CD4-positive, alpha-beta T cell treated with Interleukin-6 at 100 ng/mL for 8 hours (primary cell): ENCODE results near the gene CPLX3.

Source experiments
- DNase-seq: peaks from one replicate; pipeline ENCODE4 v3.0.0-alpha.2; 2020; ENCODE audit warnings: mixed read lengths, low spot score

CPLX3 gene

DNA sequence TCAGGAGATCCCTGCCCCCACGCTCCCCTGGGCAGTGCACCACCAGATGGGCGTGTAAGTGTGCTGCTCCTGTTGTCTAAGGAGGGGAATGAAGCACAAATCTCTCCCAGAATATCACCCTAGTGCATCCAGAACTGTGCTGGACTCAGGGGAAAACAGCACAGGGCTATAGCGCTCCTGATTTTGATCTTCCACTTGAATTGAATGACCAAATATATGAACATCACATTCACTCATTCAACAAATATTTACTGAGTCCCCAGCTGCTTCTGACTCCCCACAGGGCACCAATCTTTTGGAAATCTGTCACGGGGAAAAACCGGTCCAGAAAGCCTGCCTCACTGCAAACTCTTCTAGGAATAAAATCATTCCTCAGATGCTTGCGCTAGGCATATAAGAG, 2.4 kb downstream of the CPLX3 start:
- no peak for DNase-seq

GRCh38 chr15:74829486-74829885, 3.1 kb downstream of the CPLX3 start:
- no peak for DNase-seq

- no peak for DNase-seq
Observed at GRCh38 chr15:74829991-74830390, 3.6 kb downstream of the CPLX3 start.

DNA sequence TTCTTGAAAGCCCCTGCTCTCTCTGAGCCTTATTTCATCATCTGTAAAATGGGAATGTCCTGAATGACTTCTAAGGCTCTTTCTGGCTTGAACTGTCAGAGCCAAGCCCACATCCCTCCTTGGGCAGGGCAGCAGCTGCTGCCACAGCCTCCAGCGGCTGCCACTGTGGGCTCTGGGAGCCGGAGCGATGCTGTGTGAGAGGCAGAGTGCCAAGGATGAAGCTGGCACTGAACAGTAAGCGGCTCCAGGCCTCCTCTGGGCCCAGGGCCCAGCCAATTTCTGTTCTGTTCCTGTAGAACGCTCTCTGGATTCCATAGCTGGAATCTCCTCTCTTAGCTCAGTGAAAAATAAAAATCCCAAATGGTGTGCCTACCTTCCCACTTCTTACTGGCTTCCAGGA, 4.4 kb downstream of the CPLX3 start:
- no peak for DNase-seq

DNA sequence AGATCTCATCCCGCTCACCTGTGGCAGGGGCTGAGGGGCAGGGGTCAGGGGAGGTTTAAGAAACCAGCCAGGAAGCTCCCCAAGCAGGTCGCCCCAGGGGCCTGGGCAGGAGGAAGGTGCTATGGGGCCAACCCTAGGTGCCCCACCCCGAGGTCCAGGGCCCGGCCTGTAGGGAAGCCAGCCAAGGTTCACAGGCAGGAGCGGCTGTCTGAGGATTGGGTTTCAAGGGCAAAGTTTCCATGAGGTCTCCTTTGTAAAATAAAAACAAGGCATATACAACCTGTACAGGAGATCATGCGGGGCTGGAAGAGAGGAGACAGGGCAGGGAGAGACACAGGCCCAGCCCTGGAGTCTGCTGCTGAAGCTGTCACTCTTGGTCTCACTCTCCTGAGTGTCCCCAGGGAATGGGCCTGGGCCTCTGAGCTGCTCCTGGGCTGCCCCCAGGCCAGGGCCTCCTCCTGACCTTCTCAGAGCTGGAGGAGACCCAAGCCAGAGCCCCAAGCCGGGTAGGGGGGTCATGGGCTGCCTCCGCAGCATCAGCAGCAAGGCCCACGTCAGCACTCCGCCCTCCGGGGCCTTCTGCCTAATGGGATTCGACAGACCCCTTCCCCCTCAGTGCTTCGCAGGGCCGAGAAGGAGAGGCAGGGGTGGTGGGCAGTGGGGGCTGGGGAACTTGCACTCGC, 5.5 kb downstream of the CPLX3 start:
- no peak for DNase-seq

GRCh38 chr15:74832826-74833225, 6.4 kb downstream of the CPLX3 start:
- DNase-seq = no peak

DNA sequence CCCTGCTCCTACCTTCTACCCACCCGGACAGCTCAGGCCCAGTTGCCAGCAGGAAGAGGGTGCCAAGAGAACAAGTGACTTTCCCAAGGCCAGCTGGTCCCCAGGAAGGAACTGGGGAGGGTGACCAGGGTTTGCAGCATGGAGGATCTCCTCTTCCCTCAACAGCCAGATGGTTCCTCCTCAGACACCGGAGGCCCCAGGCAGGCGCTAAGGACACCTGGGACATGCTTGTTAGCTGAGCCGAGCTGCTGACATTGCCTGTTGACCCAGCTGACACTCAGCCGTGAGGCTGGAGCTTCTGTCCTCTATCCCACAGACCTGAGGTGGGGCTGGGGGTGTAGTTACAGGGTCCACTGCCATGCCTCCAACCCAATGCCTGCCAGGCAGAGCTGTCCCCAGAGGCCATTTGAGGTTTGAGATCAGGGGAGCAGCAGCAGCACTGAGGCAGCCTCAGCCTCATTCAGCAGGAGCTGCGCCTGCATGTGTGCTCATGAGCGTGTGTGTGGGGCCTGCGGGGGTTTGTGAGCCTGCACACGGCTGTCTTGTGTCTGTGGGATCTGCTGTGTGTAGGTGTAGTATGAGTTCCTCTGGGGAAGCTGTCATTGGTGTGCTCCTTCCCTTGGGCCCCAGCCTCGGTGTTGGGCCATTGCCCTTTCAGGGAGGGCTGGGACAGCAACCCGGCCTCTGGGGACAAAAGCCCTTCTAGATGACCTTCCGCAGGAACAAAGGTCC, 7.1 kb downstream of the CPLX3 start:
- no peak for DNase-seq

DNA sequence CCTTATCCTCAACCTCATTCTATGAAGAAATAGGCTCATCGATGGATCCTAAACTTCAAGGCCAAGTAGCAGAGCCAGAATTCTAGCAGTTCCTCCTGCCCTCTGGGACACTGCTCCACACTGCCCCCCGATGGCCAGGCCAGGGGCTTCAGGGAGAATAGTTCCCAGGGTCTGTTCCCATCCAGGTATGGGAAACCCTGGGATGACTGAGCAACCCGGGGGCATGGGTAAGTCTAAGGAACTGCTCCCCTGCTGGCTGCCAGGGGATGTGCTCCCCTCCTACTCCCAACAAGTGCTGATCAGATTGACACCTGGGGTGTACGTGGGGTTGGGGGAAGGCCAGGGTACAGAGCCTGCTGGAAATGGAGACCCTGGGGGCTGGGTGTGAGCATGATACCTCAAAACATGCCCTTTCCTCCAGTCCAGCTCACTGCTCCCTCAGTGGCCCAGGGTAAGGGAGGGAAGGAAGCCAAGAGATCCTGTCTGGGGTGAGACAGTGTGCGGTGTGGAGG, 8.9 kb downstream of the CPLX3 start:
- peak; percentile 25 for DNase-seq

DNA sequence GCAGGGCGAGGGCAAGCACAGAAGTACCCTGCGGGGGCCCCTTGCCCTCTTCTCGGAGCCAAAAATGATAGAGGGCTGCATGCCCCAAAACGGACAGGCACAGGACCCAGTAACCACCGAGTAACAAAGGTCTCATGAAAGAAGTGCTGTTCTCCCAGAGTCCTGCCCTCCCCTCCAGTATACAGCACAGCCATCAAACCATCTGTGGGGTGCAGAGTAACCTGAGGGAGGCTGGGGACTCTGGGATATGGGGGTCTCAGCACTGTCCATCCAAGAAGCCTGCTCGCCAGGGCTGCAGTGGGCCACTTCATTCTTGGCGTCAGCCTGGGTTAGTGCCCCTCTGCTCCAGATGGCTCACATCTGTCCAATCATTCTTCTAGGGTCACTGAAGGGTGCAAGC, 10.4 kb downstream of the CPLX3 start:
- DNase-seq = no peak

- DNase-seq = no peak
Observed at GRCh38 chr15:74837482-74838136, 11.2 kb downstream of the CPLX3 start.

DNA sequence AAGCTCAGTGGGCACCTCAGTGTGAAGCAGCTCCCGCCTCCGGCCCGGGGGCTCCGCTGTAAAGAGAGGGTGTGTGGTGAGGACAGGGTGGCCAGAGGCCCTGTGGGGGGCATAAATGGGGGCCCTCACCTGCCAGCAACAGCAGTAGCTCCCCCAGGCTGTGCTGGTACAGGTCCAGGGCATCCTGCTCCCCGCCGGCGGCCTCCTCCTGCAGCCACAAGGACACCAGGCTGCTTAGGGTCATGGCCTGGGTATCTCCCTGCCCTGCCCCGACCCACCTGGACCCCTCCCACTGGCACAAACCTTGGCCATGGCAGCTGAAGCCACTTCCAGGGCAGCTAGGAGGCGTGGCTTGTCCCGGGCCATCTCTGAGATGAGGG, 11.7 kb downstream of the CPLX3 start:
- DNase-seq = no peak

- DNase-seq = no peak
Observed at GRCh38 chr15:74838746-74839525, 12.5 kb downstream of the CPLX3 start.

DNA sequence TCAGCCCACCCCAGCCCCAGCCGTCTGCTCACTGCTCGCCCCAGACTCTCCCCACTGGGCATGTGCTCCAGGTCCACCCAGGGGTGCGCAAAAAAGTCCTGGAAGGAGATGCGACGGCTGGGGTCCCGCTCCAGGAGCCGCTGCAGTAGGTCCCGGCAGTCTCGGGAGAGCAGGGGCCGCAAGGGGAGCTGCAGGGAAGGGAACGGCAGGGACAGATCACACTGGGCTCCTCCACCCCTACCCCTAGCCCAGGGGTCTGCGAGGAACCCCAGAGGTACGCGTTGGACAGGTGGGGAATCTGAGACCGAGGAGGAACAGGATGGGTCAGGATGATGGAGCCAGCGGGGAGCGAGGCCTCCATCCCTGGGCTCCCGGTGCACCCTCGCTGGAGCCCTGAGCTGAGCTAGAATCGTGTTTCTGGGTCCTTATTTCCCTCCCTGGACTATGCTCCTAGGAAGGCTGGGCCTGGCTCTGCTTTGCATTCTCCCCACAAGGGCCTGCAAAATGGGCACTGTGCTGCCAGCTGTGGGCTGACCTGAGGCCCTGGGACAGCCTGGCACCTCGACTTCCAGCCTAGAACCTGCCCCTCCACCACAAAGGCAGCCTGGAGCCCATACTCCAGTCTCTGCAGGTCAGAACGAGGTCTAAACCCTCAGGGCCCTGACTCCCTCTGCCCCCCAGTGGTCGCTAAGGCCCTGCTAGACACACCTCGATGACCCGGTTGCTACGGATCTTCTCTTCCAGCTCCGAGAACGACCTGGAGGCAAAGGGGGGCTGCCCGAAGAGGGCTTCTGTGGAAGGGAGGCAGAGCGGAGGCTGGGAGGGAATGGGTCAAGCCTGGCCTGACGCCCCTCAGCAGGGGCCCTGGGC, 13.3 kb downstream of the CPLX3 start:
- no peak for DNase-seq

DNA sequence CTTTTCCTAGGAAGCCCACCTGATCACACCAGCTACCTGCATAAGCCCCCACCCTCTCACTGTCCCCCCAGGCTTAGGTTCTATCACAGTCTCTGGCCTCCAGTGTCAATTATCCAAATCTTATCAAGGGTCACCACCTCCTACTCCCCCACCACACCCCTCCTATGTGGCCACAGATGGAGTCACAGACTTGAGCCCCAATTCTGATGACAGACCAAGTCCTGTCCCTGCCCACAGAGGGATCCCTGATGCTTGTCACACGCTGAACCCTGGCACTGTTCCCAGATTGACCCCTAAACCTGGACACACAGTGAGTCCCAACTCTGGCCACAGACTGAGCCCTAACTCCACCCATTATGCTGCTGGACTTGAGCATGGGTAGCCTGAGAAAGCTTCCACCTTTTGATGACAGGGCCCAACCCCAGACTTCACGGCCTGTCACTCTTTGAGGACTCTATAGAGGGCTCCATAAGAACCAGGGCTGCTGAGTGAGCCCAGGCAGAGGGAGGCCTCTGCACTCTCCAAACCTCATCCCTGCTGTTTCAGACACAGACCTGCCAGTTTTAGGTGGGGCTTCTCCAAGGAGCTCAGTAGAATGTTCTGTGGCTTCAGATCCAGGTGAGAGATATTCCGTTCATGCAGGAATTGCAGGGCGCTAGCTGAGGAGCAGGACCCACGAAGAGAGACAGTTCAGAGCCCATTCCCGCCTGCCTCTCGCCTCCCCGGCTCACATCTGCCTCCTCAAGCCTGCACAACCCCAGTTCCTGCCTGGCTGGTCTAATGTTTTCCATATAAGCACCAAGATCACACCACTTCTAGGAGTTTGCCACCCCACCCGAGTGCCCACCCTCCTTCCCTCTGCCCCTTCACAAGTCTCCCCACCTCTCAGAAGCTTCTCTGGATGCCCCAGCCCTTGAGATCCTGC, 14.7 kb downstream of the CPLX3 start:
- DNase-seq = no peak

DNA sequence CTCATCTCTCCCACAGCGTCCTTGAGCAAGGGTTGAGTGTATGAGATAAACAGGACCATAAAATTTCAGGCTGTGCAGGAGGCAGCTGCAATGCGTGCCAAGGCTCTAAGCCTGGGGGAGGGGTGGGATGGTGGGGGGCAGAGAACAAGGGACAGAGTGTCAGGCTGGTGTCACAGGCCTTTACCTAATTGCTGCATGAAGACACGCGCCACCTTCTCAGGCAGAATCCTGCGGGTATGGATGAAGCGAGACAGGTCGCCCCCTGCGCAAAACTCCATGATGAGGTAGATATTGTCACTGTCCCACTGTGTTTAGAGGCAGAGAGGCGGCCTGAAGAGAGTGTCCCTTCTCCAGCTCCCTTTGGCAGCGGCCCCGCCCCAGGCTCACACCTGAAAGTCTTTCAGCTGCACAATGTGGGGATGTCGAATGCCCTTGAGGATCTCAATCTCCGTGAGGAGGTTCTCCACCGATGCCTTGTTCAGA, 15.5 kb downstream of the CPLX3 start:
- DNase-seq = no peak

- DNase-seq = peak; percentile 91
Observed at GRCh38 chr15:74842581-74843444, 16.4 kb downstream of the CPLX3 start, which contains the start of gene ULK3. Gene ULK3 (minus strand): TSS chr15:74843156. CDS start chr15:74843105, 51 bp downstream.

- no peak for DNase-seq
Observed at GRCh38 chr15:74843445-74843828, 17.0 kb downstream of the CPLX3 start.

GRCh38 chr15:74843891-74844299, 17.5 kb downstream of the CPLX3 start:
- DNase-seq = no peak
